ENCODE measurements around the gene NEK7. TPM values are rescaled to one million over a fixed set of nuclear protein-coding genes. Genes with fewer than 3 reads are reported as not detected.
A peak's percentile ranks its signal among the peaks of the same experiment; 100 is the strongest.

NEK7 gene
- total RNA-seq, 8 experiments from 2014 or later: 16.5 to 184 (median 39.7) TPM

- no peak overlapping the region for H3K27ac ChIP-seq
- peaks cover 7 to 50% of the 10 kb centered on the region in 2 donors for H3K4me1 ChIP-seq (replicated peaks in 1 of 2)
- 54 to 86% (median 70%) methylated on average over 2 of the region's 2 CpGs; no CpG with 5 or more reads in 1 of the 10 experiments for WGBS, 10 experiments
- in situ Hi-C loops (cut with MboI; ENCODE audit: low pct_unique_long_range_greater_than_20kb in 2 of 9, low sequenced_read_pairs in 9 of 9, unreplicated experiment in 9 of 9): loop anchor here in 1 of 9 experiments (25.0 kb wide), 1 partner anchor 323 kb away; no protein-coding TSS in a partner anchor
- H3K4me3 ChIP-seq: no peak overlapping the region
- no peak for ATAC-seq (replicated peaks in 6 of 8)
These were observed 207.7 kb downstream of the NEK7 start for GRCh38 chr1:198364471-198364870.

- WGBS, 10 experiments: 17 to 100% (median 83%) methylated on average over 1 of the region's 1 CpG; no CpG with 5 or more reads in 2 of the 10 experiments
- in situ Hi-C loops (cut with MboI; ENCODE audit: low pct_unique_long_range_greater_than_20kb in 2 of 9, low sequenced_read_pairs in 9 of 9, unreplicated experiment in 9 of 9): loop anchor here in 1 of 9 experiments (25.0 kb wide), 1 partner anchor 320 kb away; no protein-coding TSS in a partner anchor
- Histone ChIP-seq H3K4me3 (no peak overlapping the region), H3K27ac (no peak overlapping the region), H3K4me1 (replicated peaks in 1 of 2) (peaks cover 7 to 26% of the 10 kb centered on the region in 2 donors)
- ATAC-seq (replicated peaks in 6 of 8): no peak
These were observed 210.5 kb downstream of the NEK7 start for GRCh38 chr1:198367296-198367695.

- 0 to 77% (median 45%) methylated on average over 1 of the region's 1 CpG; no CpG with 5 or more reads in 1 of the 10 experiments for WGBS, 10 experiments
- no peak overlapping the region for H3K4me3 ChIP-seq
- in situ Hi-C loops (cut with MboI; ENCODE audit: low pct_unique_long_range_greater_than_20kb in 2 of 9, low sequenced_read_pairs in 9 of 9, unreplicated experiment in 9 of 9): loop anchor here in 1 of 9 experiments (25.0 kb wide), 1 partner anchor 316 kb away; no protein-coding TSS in a partner anchor
- no peaks in the 10 kb centered on the region for H3K4me1 ChIP-seq (replicated peaks in 1 of 2)
- ATAC-seq (replicated peaks in 6 of 8): peak in 2 of 8 experiments; percentile 44 to 68
- H3K27ac ChIP-seq: no peak overlapping the region
These were observed 214.2 kb downstream of the NEK7 start for GRCh38 chr1:198370996-198371395.

Other genes with a start within 250 kb of the NEK7 start
- 10 to 100 TPM in 1 of 8 experiments, 1 to 10 TPM in 2, under 1 TPM in 4, not detected in 1; 0.11 to 65.5 (median 0.85) TPM for gene LHX9, start 239.6 kb upstream of the NEK7 start, total RNA-seq

Data from motor neuron (in vitro differentiated cells).